CD14-positive monocyte (primary cell): Measurements from ENCODE around the gene SEC63. TPM values are rescaled to one million over a fixed set of nuclear protein-coding genes. Genes with fewer than 3 reads are reported as not detected.

ENCODE experiments used
- DNase-seq, 3 donors: peaks; one replicate each; pipeline ENCODE4 v3.0.0-alpha.2; 2011 to 2022
- H2AFZ ChIP-seq: 2 replicates; pipeline ENCODE4 v1.6.0; 2012; ENCODE audit warnings: mild to moderate bottlenecking, low read depth, low read length, inconsistent platforms; ENCODE audit not compliant: insufficient read depth, poor library complexity, severe bottlenecking
- H3K27ac ChIP-seq, 2 donors: 1 replicate in 1 of 2; 2 replicates in 1 of 2; pipeline ENCODE4 v1.5.1; 2012 to 2013; ENCODE audit warnings: low read length in 2 of 2, control low read depth in 1 of 2, inconsistent platforms in 1 of 2, low read depth in 1 of 2, mild to moderate bottlenecking in 1 of 2
- H3K27me3 ChIP-seq, 2 donors: one replicate each; pipeline versions ENCODE4 v1.6.0 to v1.6.1; 2011 to 2013; ENCODE audit warnings: low read length in 2 of 2; ENCODE audit not compliant: control insufficient read depth in 2 of 2, insufficient read depth in 2 of 2
- H3K36me3 ChIP-seq, 2 donors: replicated peaks in 1 of 2; 1 replicate in 1 of 2; 2 replicates in 1 of 2; pipeline versions ENCODE4 v1.5.1 to v1.6.1; 2012 to 2013; ENCODE audit warnings: low read length in 2 of 2, control low read depth in 1 of 2, inconsistent platforms in 1 of 2, mild to moderate bottlenecking in 1 of 2; ENCODE audit not compliant: insufficient read depth in 2 of 2, control insufficient read depth in 1 of 2
- H3K4me1 ChIP-seq, 2 donors: 1 replicate in 1 of 2; 2 replicates in 1 of 2; pipeline versions ENCODE4 v1.5.1 to v1.6.1; 2012 to 2013; ENCODE audit warnings: low read length in 2 of 2, control low read depth in 1 of 2, inconsistent platforms in 1 of 2, mild to moderate bottlenecking in 1 of 2, moderate library complexity in 1 of 2; ENCODE audit not compliant: insufficient read depth in 2 of 2, control insufficient read depth in 1 of 2
- H3K4me2 ChIP-seq: replicated peaks from 2 replicates; pipeline ENCODE3; 2012; ENCODE audit warnings: low read length, moderate library complexity, mild to moderate bottlenecking; ENCODE audit not compliant: poor library complexity, severe bottlenecking; ENCODE audit errors: extremely low read depth
- H3K4me3 ChIP-seq, 3 experiments: fragments of 200-600 bp in 1 of 3; sonication (generic) in 1 of 3; replicated peaks in 1 of 3; 1 replicate in 2 of 3; 2 replicates in 1 of 3; pipeline ENCODE4 v1.5.1; 2011 to 2013; ENCODE audit warnings: low read length in 3 of 3, mild to moderate bottlenecking in 3 of 3, control low read depth in 2 of 3, low read depth in 2 of 3, inconsistent platforms in 1 of 3, moderate library complexity in 1 of 3
- H3K79me2 ChIP-seq: 2 replicates; pipeline ENCODE4 v1.6.0; 2012; ENCODE audit warnings: mild to moderate bottlenecking, control low read depth, inconsistent platforms, low read length, moderate library complexity; ENCODE audit not compliant: insufficient read depth
- H3K9ac ChIP-seq: 2 replicates; pipeline ENCODE4 v1.6.0; 2017; ENCODE audit warnings: low read length, mild to moderate bottlenecking; ENCODE audit not compliant: insufficient read depth, poor library complexity, severe bottlenecking
- H3K9me3 ChIP-seq, 2 donors: replicated peaks in 1 of 2; 1 replicate in 1 of 2; 2 replicates in 1 of 2; pipeline versions ENCODE4 v1.5.1 to v1.6.1; 2012 to 2013; ENCODE audit warnings: low read length in 2 of 2, control low read depth in 1 of 2; ENCODE audit not compliant: control insufficient read depth in 1 of 2, insufficient read depth in 1 of 2
- H4K20me1 ChIP-seq: 2 replicates; pipeline ENCODE4 v1.6.0; 2012; ENCODE audit warnings: mild to moderate bottlenecking, low read length, control low read depth, moderate library complexity; ENCODE audit not compliant: insufficient read depth
- H3K27ac Mint-ChIP-seq, 7 donors: one replicate each; pipeline ENCODE4 v1.8.0; 2020; ENCODE audit warnings: mild to moderate bottlenecking in 7 of 7, mixed read lengths in 7 of 7, moderate library complexity in 6 of 7, inconsistent platforms in 2 of 7
- H3K27me3 Mint-ChIP-seq, 3 donors: one replicate each; pipeline ENCODE4 v1.8.0; 2021 to 2022; ENCODE audit warnings: low read depth in 3 of 3, mild to moderate bottlenecking in 3 of 3, mixed read lengths in 3 of 3, moderate library complexity in 3 of 3, inconsistent platforms in 1 of 3
- H3K36me3 Mint-ChIP-seq, 2 donors: one replicate each; pipeline ENCODE4 v1.8.0; 2020; ENCODE audit warnings: mixed read lengths in 2 of 2, inconsistent platforms in 1 of 2, mild to moderate bottlenecking in 1 of 2
- H3K4me1 Mint-ChIP-seq: one replicate; pipeline ENCODE4 v1.8.0; 2020; ENCODE audit warnings: mild to moderate bottlenecking, mixed read lengths
- H3K4me3 Mint-ChIP-seq, 2 donors: one replicate each; pipeline ENCODE4 v1.8.0; 2020; ENCODE audit warnings: mild to moderate bottlenecking in 2 of 2, mixed read lengths in 2 of 2, moderate library complexity in 1 of 2
- H3K9me3 Mint-ChIP-seq, 7 donors: one replicate each; pipeline ENCODE4 v1.8.0; 2020 to 2022; ENCODE audit warnings: mixed read lengths in 7 of 7, mild to moderate bottlenecking in 6 of 7, moderate library complexity in 6 of 7, inconsistent platforms in 2 of 7
- CTCF ChIP-seq: fragments of 200-600 bp; IDR thresholded peaks from one replicate; pipeline ENCODE4 v1.8.0; 2022; ENCODE audit warnings: antibody characterized with exemption, mild to moderate bottlenecking
- WGBS: methylation state at CpG from one replicate; pipeline ENCODE4 v1.1.5; 2013; ENCODE audit warnings: missing lambda C conversion rate; ENCODE audit not compliant: insufficient coverage; 5-methylcytosine and 5-hydroxymethylcytosine counted together
- intact Hi-C, 2 donors: fragments of 100-400 bp; cut with micrococcal nuclease; formaldehyde crosslinking; loops; one replicate each; pipeline versions ENCODE4 v1.15.0 to v1.15.1; 2023
- polyA plus RNA-seq, 3 donors: library from polyadenylated mRNA; depleted of rRNA in 1 of 3; unstranded in 2 of 3; stranded (reverse) in 1 of 3; fragments of 300-500 nt in 2 of 3; fragments of >200 nt in 1 of 3; fragmentation: Illumina TruSeq in 2 of 3; gene quantifications; 1 replicate in 2 of 3; 2 replicates in 1 of 3; pipeline ENCODE4 v1.2.3, GENCODE V29; 2012 to 2021

The SEC63 gene
- polyA plus RNA-seq, 3 donors: 12.0 to 33.7 (median 12.7) TPM

- intact Hi-C loops: no loop called here
- no peak overlapping the region for H3K4me3 Mint-ChIP-seq
- TF ChIP-seq CTCF: no peak
These were observed 14.2 kb downstream of the SEC63 start for GRCh38 chr6:107943626-107944439.

GRCh38 chr6:107942142-107942541, 15.9 kb downstream of the SEC63 start:
- H3K27me3 ChIP-seq: no peaks in the 10 kb centered on the region
- H3K4me1 ChIP-seq: no peaks in the 10 kb centered on the region
- peaks cover 0 to 9% of the 10 kb centered on the region in 2 donors for H3K36me3 ChIP-seq
- Mint-ChIP-seq H3K27me3 (no peaks in the 10 kb centered on the region), H3K36me3 (peaks cover 7 to 30% of the 10 kb centered on the region in 2 donors), H3K9me3 (peaks cover 0 to 5% (median 0%) of the 10 kb centered on the region in 7 donors), H3K27ac (peak overlapping the region in 1 of 7 donors; percentile 32), H3K4me1 (peaks cover 11% of the 10 kb centered on the region), H3K4me3 (no peak overlapping the region)
- no peak overlapping the region for H2AFZ ChIP-seq
- H3K9ac ChIP-seq: no peak overlapping the region
- H3K4me2 ChIP-seq: no peak overlapping the region
- no peak for TF ChIP-seq CTCF
- intact Hi-C loops: no loop called here
- DNase-seq: no peak
- 71% methylated on average over 1 of the region's 4 CpGs for WGBS
- H4K20me1 ChIP-seq: peaks cover 94% of the 10 kb centered on the region
- H3K27ac ChIP-seq: no peak overlapping the region
- H3K9me3 ChIP-seq: no peaks in the 10 kb centered on the region
- H3K79me2 ChIP-seq: peaks cover 96% of the 10 kb centered on the region
- H3K4me3 ChIP-seq: no peak overlapping the region

More at GRCh38 chr6:107943626-107944439, 14.2 kb downstream of the SEC63 start:
- Histone ChIP-seq H3K36me3 (peaks cover 0 to 9% of the 10 kb centered on the region in 2 donors), H3K4me3 (no peak overlapping the region), H3K27ac (peak overlapping the region in 1 of 2 donors; percentile 56), H2AFZ (no peak overlapping the region), H3K4me1 (no peaks in the 10 kb centered on the region), H3K27me3 (no peaks in the 10 kb centered on the region), H3K9me3 (no peaks in the 10 kb centered on the region), H3K4me2 (no peak overlapping the region), H3K9ac (no peak overlapping the region), H3K79me2 (peaks cover 96% of the 10 kb centered on the region), H4K20me1 (peaks cover 94% of the 10 kb centered on the region)
- H3K9me3 Mint-ChIP-seq: no peaks in the 10 kb centered on the region
- no peaks in the 10 kb centered on the region for H3K27me3 Mint-ChIP-seq
- no peak for DNase-seq
- H3K27ac Mint-ChIP-seq: no peak overlapping the region
- 90% methylated on average over 6 of the region's 6 CpGs for WGBS
- H3K36me3 Mint-ChIP-seq: peaks cover 4 to 22% of the 10 kb centered on the region in 2 donors
- H3K4me1 Mint-ChIP-seq: peaks cover 18% of the 10 kb centered on the region
